Dendritic cell treated with granulocyte-macrophage colony-stimulating factor and Interleukin-4, amounts not matched to agents 40 ng/mL and 50 ng/mL, for 4 days (primary cell): ENCODE data around the gene DAP.
"Not testable (repeated sequence)": the region's sequence is repeated elsewhere in the genome, so short reads cannot be mapped to it uniquely, and the experiment has no call there.

Experiments used
- H3K27ac Mint-ChIP-seq: one replicate; pipeline ENCODE4 v1.8.0; 2022; ENCODE audit warnings: mild to moderate bottlenecking, mixed read lengths
- H3K27me3 Mint-ChIP-seq: one replicate; pipeline ENCODE4 v1.8.0; 2022; ENCODE audit warnings: mild to moderate bottlenecking, mixed read lengths
- H3K36me3 Mint-ChIP-seq: one replicate; pipeline ENCODE4 v1.8.0; 2022; ENCODE audit warnings: low read depth, mixed read lengths
- H3K4me1 Mint-ChIP-seq: one replicate; pipeline ENCODE4 v1.8.0; 2022; ENCODE audit warnings: low read depth, mixed read lengths
- H3K4me3 Mint-ChIP-seq: one replicate; pipeline ENCODE4 v1.8.0; 2022; ENCODE audit warnings: mild to moderate bottlenecking, moderate library complexity, mixed read lengths
- H3K9me3 Mint-ChIP-seq: one replicate; pipeline ENCODE4 v1.8.0; 2022; ENCODE audit warnings: mixed read lengths
- intact Hi-C: fragments of 100-400 bp; cut with micrococcal nuclease; formaldehyde crosslinking; loops from one replicate; pipeline ENCODE4 v1.15.0; 2022

Gene DAP

DNA sequence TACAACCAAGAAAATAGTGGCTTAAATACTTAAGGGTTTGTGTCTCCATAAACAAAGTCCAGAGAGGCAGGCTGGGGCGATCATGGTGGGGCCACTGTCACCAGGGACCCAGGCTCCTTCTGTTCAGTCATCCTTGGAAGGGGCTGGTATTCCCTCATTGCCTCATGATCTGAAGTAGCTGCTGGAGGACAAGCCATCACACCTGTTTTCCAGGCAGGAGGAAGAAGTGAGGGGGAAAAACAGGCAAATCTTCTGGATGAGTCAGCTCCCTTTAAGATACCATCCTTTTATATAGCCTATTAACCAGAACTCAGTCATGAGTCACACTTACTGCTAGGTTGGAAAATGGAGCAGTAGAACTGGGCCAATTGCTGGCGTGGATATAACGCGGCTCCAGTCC is 92.3 kb downstream of the DAP start:
- intact Hi-C loops, result no loop called here
- Mint-ChIP-seq H3K9me3 (no peaks in the 10 kb centered on the region), H3K36me3 (no peaks in the 10 kb centered on the region), H3K4me1 (peaks cover 8% of the 10 kb centered on the region), H3K4me3 (no peak overlapping the region), H3K27ac (no peak overlapping the region), H3K27me3 (peaks cover 8% of the 10 kb centered on the region)

DNA sequence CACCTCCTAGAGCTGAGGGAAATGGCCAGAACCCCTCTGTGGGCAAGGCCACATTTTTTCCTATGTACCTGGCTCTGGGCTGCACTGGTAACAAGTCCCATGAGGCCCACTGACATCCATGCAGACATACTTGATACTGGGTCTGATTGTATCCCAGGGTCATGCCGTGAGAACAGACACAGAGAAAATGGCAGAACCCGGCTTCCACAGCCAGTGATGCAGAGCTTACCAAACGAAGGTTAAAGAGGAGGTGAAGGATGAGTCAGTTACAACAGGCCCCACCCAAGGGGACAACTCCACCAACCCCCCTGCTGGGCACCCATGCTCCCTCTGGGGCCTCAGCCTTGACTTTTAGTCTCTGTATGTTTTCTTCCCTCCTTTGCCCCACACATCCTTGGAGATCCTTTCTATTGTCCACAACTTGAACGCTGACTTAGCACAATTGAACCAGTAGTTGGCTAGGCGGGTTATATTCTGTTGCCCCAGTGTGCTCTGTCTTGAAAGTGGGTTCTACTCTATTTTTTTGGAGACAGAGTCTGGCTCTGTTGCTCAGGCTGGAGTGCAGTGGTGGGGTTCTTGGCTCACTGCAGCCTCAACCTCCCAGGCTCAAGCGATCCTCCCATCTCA is 93.5 kb downstream of the DAP start:
- intact Hi-C loops, result no loop called here
- Mint-ChIP-seq H3K9me3 (no peaks in the 10 kb centered on the region), H3K4me3 (no peak overlapping the region), H3K27me3 (peaks cover 7% of the 10 kb centered on the region), H3K4me1 (peaks cover 13% of the 10 kb centered on the region), H3K27ac (no peak overlapping the region), H3K36me3 (no peaks in the 10 kb centered on the region)

DNA sequence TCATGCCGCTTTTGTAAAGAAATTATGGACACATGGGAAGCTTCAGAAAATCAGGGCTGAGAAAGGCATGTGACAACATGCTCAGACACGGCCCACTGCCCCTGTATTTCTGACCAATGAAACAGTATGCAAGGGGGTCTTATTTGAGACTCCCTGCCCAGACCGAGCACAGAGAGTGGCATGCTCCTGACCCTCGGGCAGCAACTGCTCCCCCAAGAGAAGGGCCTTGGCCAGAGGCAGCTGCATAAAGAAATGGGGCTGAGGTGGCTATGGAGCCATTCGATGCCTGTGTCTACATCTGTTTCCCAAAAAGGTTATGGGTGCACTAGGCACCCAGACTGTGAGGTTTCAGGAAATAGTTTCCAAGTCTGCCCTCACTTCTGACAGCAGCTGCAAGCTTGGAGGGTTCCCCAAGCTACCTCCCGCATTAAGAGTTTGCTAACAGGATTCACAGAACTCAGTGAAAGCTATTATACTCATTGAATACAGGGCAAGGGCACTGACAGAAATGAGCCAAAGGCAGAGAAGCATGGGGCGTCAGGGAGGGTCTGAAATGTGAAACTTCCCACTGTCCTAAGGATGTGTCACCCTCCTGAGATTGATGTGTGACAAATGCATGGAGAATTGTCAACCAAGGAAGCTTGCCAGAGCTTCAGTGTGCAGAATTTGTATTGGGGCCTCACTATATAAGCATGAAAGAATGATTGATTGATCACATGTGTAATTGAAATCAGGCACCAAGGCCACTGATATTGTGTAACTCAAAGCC is 94.3 kb downstream of the DAP start:
- H3K27ac Mint-ChIP-seq, result no peak overlapping the region
- H3K36me3 Mint-ChIP-seq, result no peaks in the 10 kb centered on the region
- no peaks in the 10 kb centered on the region for H3K9me3 Mint-ChIP-seq
- H3K27me3 Mint-ChIP-seq, result peaks cover 7% of the 10 kb centered on the region
- intact Hi-C loops, result no loop called here
- peaks cover 20% of the 10 kb centered on the region for H3K4me1 Mint-ChIP-seq
- no peak overlapping the region for H3K4me3 Mint-ChIP-seq

DNA sequence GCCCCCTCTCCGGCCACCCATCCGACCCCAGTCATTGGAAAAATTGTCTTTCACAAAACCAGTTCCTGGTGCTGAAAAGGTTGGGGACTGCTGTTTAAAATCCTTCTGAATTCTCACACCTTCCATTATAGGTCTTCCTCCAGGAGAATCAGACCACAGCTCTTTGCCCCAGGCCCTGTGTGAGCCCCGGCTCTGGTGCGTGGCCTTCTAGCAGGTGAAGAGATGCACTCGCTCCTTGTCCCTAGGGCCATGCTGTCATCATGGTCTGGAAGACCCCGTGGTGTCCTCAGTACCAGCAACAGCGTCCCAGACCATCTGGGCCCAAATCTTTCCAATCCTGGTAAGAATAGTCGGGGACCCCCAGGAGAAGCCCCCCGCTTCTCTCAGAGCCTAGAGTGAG is 95.2 kb downstream of the DAP start:
- Mint-ChIP-seq H3K4me1 (peaks cover 14% of the 10 kb centered on the region), H3K4me3 (no peak overlapping the region), H3K36me3 (no peaks in the 10 kb centered on the region), H3K27me3 (peaks cover 7% of the 10 kb centered on the region), H3K9me3 (no peaks in the 10 kb centered on the region), H3K27ac (no peak overlapping the region)
- intact Hi-C loops, result no loop called here

DNA sequence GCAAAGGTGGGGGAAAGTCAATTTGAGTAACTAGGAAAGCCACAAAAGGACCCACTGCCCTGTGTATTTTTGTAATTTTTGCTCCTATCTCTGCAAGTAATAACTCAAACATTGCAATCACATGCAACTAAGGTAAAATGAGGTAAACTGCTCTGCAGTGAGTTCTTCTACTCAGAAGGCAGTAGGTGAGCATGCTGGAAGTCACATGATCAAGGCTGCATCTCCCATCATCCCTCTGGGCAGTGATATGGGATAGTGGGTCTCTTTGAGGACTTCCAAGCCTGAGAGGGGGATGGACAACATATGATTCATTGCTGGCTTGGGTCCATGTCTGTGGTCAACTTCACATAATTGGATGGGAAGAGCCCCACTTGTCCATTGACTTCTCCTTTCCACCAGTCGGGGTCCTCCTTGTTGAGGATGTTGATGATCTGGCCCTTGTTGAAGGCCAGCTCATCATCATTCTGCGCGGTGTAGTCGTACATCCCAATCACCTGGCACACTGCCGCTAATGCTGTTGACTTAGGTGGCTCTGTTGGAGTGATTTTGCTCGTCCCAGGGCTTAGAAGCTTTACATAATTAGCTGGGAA is 96.8 kb downstream of the DAP start:
- H3K9me3 Mint-ChIP-seq, H3K27ac Mint-ChIP-seq, H3K27me3 Mint-ChIP-seq, H3K4me3 Mint-ChIP-seq, intact Hi-C loops, H3K36me3 Mint-ChIP-seq: not testable (repeated sequence)
- peaks cover 12% of the 10 kb centered on the region for H3K4me1 Mint-ChIP-seq

GRCh38 chr5:10663489-10664179 is 97.4 kb downstream of the DAP start:
- H3K4me3 Mint-ChIP-seq, result no peak overlapping the region
- intact Hi-C loops, result no loop called here
- no peaks in the 10 kb centered on the region for H3K9me3 Mint-ChIP-seq
- H3K27me3 Mint-ChIP-seq, result peaks cover 7% of the 10 kb centered on the region
- no peak overlapping the region for H3K27ac Mint-ChIP-seq
- peaks cover 12% of the 10 kb centered on the region for H3K4me1 Mint-ChIP-seq
- no peaks in the 10 kb centered on the region for H3K36me3 Mint-ChIP-seq

DNA sequence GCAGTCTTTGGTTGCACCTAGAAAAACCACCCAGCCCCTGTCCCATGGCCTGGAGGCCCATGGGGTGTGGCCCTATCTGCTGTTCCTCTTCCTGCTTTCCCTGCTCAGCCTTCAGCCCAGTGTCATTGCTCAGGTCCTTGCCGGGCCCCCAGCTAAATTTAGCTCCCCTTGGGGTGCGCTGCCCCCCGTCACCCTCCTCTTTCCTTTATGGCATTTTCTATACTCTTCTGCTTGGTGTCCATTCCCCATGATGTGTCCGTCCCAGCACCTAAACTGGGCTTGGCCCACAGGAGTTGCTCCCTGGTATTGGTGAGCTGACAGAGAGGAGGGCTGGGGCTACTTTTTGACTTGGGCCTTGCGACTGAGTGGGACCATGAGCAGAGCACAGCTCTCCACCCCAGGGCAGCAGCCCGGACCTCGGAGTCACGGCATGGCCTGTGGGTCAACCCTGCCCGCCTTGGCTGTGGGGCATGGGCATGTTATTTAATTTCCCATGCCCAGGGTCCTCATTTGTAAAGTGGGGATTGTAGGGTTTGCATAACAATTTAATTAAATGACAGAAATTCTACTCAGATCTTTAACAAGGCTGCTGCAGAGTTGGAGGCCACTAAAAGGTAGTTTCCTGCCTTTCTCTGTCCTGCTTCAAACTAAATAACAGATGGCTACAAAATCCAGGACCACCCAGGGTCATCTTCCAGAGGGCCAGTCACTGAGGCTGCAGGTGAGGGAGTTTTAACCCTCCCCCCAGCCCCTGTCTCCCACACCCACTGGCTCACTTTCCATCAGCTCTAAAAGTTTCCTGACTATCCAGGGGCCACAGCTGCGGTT is 98.2 kb downstream of the DAP start:
- H3K27me3 Mint-ChIP-seq, result peaks cover 7% of the 10 kb centered on the region
- intact Hi-C loops, result no loop called here
- peaks cover 12% of the 10 kb centered on the region for H3K4me1 Mint-ChIP-seq
- H3K4me3 Mint-ChIP-seq, result no peak overlapping the region
- peak overlapping the region; percentile 51 for H3K27ac Mint-ChIP-seq
- H3K9me3 Mint-ChIP-seq, result no peaks in the 10 kb centered on the region
- no peaks in the 10 kb centered on the region for H3K36me3 Mint-ChIP-seq

DNA sequence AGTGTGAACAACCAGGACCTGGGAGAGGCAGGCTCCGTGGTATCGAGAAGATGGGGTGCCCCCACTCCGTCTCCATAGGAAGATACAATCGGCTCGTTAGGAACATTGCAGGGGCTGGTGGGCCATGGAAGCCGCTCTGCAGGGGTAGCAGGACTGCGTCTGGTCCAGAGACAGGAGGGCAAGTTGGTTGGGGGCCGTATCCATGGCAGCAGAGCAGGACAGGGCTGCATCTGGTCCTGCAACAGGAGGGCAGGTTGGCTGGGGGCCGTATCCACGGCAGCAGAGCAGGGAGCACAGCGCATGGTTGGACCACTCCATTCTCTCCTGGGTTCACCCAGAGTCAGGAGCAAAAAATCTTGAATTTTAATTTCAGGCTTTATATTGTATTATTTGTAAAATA is 99.0 kb downstream of the DAP start:
- Mint-ChIP-seq H3K4me1 (peaks cover 12% of the 10 kb centered on the region), H3K27me3 (peaks cover 7% of the 10 kb centered on the region), H3K27ac (no peak overlapping the region), H3K9me3 (no peaks in the 10 kb centered on the region), H3K36me3 (no peaks in the 10 kb centered on the region), H3K4me3 (no peak overlapping the region)
- intact Hi-C loops, result no loop called here

GRCh38 chr5:10661401-10661800 is 99.6 kb downstream of the DAP start:
- Mint-ChIP-seq H3K36me3 (no peaks in the 10 kb centered on the region), H3K27me3 (peaks cover 7% of the 10 kb centered on the region), H3K9me3 (no peaks in the 10 kb centered on the region), H3K27ac (no peak overlapping the region), H3K4me3 (no peak overlapping the region), H3K4me1 (peaks cover 12% of the 10 kb centered on the region)
- intact Hi-C loops, result no loop called here

- Mint-ChIP-seq H3K27me3 (peaks cover 7% of the 10 kb centered on the region), H3K4me3 (no peak overlapping the region), H3K27ac (no peak overlapping the region), H3K9me3 (no peaks in the 10 kb centered on the region), H3K4me1 (peaks cover 12% of the 10 kb centered on the region), H3K36me3 (no peaks in the 10 kb centered on the region)
- intact Hi-C loops, result no loop called here
Observed at GRCh38 chr5:10660720-10661387, 100.2 kb downstream of the DAP start.

GRCh38 chr5:10660135-10660534 is 100.9 kb downstream of the DAP start:
- Mint-ChIP-seq H3K4me1 (peaks cover 12% of the 10 kb centered on the region), H3K9me3 (no peaks in the 10 kb centered on the region), H3K27ac (no peak overlapping the region), H3K4me3 (no peak overlapping the region), H3K36me3 (no peaks in the 10 kb centered on the region), H3K27me3 (peaks cover 6% of the 10 kb centered on the region)
- intact Hi-C loops, result no loop called here

- Mint-ChIP-seq H3K9me3 (no peaks in the 10 kb centered on the region), H3K27ac (no peak overlapping the region), H3K4me3 (no peak overlapping the region), H3K4me1 (peaks cover 13% of the 10 kb centered on the region), H3K27me3 (no peaks in the 10 kb centered on the region), H3K36me3 (no peaks in the 10 kb centered on the region)
- intact Hi-C loops, result no loop called here
Observed at GRCh38 chr5:10658265-10658664, 102.8 kb downstream of the DAP start.
